Measurements from ENCODE around the gene SRP19. TPM values are rescaled to one million over a fixed set of nuclear protein-coding genes. Genes with fewer than 3 reads are reported as not detected.
"Not testable (repeated sequence)": the region's sequence is repeated elsewhere in the genome, so short reads cannot be mapped to it uniquely, and the experiment has no call there.

Gene SRP19
- total RNA-seq, 4 donors from 2014 or later: 37.1 to 154 (median 49.7) TPM

DNA sequence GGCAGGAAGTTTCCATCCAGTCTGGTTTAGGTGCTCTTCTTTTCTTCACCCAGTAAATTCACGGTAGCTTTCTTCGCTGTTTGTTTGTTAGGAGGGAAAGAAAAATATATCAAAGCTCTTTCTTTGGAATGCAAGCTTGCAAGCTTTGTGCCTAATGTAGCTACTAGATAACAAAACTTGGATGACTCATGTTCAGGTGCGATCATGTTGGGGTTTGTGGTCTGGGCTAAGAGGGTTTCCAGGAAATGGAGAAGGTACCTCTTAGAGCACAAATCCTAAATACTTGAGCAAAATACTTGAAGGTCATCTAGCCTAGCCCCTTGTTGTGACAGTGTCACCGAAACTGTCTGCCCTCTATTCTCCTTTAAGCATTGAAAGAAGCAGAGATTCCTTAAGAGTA, 17.7 kb downstream of the SRP19 start:
- no peaks in the 10 kb centered on the region for H3K36me3 ChIP-seq
- intact Hi-C loops (cut with DNase I; ENCODE audit: low total_unique reads): no loop called here
- no peaks in the 10 kb centered on the region for H3K4me1 ChIP-seq
- no peak for TF ChIP-seq POLR2A (IDR thresholded peaks at IDR 0.05)
- TF ChIP-seq, protein P1, sequence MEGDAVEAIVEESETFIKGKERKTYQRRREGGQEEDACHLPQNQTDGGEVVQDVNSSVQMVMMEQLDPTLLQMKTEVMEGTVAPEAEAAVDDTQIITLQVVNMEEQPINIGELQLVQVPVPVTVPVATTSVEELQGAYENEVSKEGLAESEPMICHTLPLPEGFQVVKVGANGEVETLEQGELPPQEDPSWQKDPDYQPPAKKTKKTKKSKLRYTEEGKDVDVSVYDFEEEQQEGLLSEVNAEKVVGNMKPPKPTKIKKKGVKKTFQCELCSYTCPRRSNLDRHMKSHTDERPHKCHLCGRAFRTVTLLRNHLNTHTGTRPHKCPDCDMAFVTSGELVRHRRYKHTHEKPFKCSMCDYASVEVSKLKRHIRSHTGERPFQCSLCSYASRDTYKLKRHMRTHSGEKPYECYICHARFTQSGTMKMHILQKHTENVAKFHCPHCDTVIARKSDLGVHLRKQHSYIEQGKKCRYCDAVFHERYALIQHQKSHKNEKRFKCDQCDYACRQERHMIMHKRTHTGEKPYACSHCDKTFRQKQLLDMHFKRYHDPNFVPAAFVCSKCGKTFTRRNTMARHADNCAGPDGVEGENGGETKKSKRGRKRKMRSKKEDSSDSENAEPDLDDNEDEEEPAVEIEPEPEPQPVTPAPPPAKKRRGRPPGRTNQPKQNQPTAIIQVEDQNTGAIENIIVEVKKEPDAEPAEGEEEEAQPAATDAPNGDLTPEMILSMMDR (IDR thresholded peaks at IDR 0.05): no peak
- no peak for DNase-seq
- no peak overlapping the region for H3K27ac ChIP-seq
- H3K27me3 ChIP-seq: no peaks in the 10 kb centered on the region
- no peak overlapping the region for H3K4me3 ChIP-seq
- no peaks in the 10 kb centered on the region for H3K9me3 ChIP-seq

DNA sequence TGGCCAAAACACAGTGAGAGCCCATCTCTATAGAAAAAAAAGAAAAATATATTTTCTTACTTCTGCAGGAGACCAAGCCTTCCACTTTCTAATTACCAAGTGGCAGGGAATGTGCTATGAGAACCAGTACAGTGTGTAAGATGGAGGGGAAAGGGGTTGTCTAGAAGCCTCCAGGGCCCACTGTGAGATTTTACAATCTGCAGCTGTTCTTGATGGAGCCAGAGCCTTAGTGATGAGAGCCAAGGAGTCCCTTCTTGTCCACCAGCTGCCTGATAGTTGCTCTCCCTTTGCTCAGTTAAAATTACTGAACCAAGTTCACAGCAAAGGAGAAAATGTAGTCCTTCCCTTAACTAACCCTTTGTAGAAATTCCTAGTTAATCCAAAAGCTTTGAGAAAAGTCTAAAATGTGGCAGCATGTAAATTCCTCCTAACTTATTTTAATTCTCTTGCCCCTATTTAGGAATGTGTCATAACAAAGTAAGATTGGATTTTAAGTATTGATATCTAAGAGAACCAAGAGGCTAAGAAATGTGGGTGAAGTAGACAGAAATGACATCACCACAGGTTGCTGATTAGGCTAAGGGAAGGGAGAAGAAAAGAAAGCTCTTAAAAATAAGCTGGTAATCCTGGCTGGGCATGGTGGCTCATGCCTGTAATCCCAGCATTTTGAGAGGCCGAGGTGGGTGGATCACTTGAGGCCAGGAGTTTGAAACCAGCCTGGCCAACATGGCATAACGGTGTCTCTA, 19.3 kb downstream of the SRP19 start:
- H3K4me3 ChIP-seq: no peak overlapping the region
- no peaks in the 10 kb centered on the region for H3K36me3 ChIP-seq
- H3K27ac ChIP-seq: no peak overlapping the region
- TF ChIP-seq, protein P1 (IDR thresholded peaks at IDR 0.05): no peak
- no peak for TF ChIP-seq POLR2A (IDR thresholded peaks at IDR 0.05)
- H3K27me3 ChIP-seq: no peaks in the 10 kb centered on the region
- no peak for DNase-seq
- no peaks in the 10 kb centered on the region for H3K4me1 ChIP-seq
- H3K9me3 ChIP-seq: no peaks in the 10 kb centered on the region
- intact Hi-C loops (cut with DNase I; ENCODE audit: low total_unique reads): no loop called here

DNA sequence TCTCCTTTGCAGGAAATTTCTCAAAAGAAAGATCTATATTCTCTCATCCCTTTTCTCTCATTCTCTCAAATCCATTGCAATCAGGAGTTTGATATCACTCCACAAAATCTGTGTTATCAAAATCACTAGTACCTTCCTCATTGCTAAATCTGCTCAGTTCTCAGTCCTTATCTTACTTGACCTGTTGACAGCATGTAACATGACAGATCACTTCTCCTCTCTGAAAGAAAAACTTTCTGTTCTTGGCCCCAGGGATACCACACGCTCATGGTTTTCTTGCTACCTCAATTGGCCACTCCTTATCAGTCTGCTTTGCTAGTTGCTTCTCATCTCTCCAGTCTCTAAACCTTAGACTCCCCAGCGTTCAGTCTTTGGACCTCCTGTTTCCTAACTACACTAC, 22.1 kb downstream of the SRP19 start:
- Histone ChIP-seq H3K9me3 (no peaks in the 10 kb centered on the region), H3K4me1 (no peaks in the 10 kb centered on the region), H3K27me3 (no peaks in the 10 kb centered on the region), H3K27ac (no peak overlapping the region), H3K4me3 (no peak overlapping the region), H3K36me3 (no peaks in the 10 kb centered on the region)
- no peak for TF ChIP-seq POLR2A (IDR thresholded peaks at IDR 0.05)
- TF ChIP-seq, protein P1 (IDR thresholded peaks at IDR 0.05): no peak
- intact Hi-C loops (cut with DNase I; ENCODE audit: low total_unique reads): no loop called here
- DNase-seq: no peak

DNA sequence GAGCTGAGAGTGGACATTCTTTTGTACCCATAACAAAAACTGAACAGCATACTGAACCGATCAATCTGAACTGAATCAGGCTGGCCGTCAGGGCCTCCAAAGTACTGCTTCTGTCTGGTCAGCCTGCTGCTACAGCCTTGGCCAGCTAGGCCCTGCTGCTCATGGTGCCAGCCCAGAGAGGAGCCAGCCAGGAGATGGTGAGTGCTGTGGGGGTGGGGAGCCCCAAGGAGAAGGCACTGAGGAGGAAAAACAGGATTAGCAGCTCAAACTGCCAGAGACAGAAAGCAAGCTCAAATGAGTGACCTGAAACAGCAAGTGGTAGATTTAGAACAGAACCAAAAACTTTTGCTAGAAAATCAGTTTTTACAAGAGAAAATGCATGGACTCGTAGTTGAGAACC, 23.9 kb downstream of the SRP19 start:
- Histone ChIP-seq H3K27ac (no peak overlapping the region), H3K4me1 (no peaks in the 10 kb centered on the region), H3K36me3 (no peaks in the 10 kb centered on the region), H3K27me3 (no peaks in the 10 kb centered on the region), H3K4me3 (no peak overlapping the region), H3K9me3 (no peaks in the 10 kb centered on the region)
- no peak for DNase-seq
- intact Hi-C loops (cut with DNase I; ENCODE audit: low total_unique reads): no loop called here
- TF ChIP-seq, protein P1 (IDR thresholded peaks at IDR 0.05): no peak
- no peak for TF ChIP-seq POLR2A (IDR thresholded peaks at IDR 0.05)

DNA sequence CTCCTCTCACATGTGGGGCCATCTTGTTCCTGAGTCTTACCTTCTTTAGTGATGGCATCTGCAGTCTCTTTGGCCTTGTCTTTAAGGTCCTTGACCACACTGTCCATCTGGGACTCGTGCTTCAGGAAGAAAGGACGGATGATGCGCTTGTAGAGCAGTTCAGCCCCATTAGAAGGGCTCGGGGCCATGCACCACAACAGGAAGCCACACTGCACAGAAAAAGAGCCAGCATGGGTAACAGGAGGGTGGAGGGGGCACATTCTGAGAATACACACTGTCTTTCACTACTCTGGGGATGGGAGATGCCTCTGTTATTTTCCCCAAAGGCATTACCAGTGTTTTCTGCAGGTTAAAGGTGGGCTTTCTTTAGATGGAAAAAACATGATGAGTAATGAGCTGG, 25.9 kb downstream of the SRP19 start:
- intact Hi-C loops (cut with DNase I; ENCODE audit: low total_unique reads): no loop called here
- no peak for DNase-seq
- Histone ChIP-seq H3K36me3 (no peaks in the 10 kb centered on the region), H3K4me3 (no peak overlapping the region), H3K4me1 (no peaks in the 10 kb centered on the region), H3K27ac (no peak overlapping the region), H3K27me3 (no peaks in the 10 kb centered on the region), H3K9me3 (no peaks in the 10 kb centered on the region)
- no peak for TF ChIP-seq POLR2A (IDR thresholded peaks at IDR 0.05)
- TF ChIP-seq, protein P1 (IDR thresholded peaks at IDR 0.05): no peak

DNA sequence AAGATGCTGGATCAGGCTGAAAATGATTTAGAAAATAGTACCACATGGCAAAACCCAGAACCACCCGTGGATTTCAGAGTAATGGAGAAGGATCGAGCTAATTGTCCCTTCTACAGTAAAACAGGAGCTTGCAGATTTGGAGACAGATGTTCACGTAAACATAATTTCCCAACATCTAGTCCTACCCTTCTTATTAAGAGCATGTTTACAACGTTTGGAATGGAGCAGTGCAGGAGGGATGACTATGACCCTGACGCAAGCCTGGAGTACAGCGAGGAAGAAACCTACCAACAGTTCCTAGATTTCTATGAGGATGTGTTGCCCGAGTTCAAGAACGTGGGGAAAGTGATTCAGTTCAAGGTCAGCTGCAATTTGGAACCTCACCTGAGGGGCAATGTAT, 31.0 kb downstream of the SRP19 start:
- H3K36me3 ChIP-seq; H3K27me3 ChIP-seq; DNase-seq; H3K27ac ChIP-seq; H3K4me3 ChIP-seq; H3K9me3 ChIP-seq; H3K4me1 ChIP-seq; intact Hi-C loops (cut with DNase I; ENCODE audit: low total_unique reads): not testable (repeated sequence)

All from uterus (tissue), 4 donors.